DMS79 (cell line): ENCODE results near the gene CCDC88C.
"Not testable (repeated sequence)": the region's sequence is repeated elsewhere in the genome, so short reads cannot be mapped to it uniquely, and the experiment has no call there.

Experiments
- DNase-seq: peaks from one replicate; lab custom pipeline; 2025; lab: John Stamatoyannopoulos, UW

Gene CCDC88C

DNA sequence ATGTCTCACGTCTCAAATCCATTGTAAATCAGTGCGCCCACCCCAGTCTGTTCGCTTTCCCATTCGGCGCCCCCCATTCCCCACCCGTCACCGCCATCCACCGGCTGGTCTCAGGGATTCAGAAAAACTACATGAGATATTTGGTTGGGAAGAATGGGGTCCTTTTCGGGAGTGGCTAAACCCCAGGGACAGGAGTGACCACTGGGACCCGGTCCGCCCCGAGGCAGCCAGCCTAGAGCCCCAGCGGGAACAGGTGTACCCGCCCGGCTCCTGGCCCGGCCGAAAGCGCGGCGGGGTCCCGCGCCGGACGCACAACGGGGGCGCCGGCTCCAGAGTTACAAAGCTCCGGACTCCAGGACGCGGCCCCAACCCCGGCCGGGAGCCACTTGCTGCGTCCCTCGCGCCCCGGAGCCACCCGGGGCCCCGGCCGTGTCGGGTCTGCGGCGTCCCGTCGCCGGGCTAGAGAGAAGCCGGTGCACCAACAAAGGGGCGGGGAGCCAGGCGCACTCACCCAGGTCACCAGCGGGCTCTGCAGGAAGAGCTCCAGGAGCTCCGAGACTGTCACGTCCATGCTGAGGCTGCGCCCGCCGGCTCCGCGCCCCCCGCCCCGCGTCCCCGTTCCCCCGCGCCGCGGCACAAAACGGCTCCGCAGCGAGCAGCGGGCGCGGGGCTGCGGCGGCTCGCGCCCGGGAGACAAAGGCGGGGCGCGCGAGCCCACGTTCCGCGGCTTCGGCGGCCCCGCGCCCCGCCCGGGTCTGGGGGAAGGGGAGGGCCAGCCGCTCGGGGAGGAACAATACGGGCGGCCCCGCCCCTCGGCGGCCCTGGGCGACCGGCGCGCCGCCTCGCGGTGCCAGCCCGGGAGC, at the start of gene CCDC88C:
TSS of gene CCDC88C (minus strand) at position 701 of the 863 bp plus-strand sequence. CDS start at position 571, 130 bp downstream.
- DNase-seq: no peak

DNA sequence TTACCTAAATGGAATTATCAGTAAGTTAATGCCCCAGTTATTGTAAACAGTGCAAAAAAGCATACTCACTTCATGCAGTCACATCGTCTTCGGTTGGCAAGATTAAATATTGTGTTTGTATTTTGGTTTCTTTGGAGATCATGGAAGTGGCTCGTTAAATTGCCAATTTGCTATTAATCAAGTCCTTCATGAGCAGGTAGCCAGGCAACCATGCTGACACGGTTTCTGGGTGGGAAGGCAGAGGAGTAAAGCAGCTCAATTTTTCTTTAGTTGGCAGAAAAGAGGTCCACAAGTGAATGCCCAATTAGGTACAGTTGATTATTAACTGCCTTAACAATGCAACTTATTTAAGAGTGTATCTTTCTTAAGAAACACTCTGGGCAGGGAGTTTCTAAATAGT, 48.6 kb upstream of the CCDC88C start:
- peak; percentile 97 for DNase-seq

- DNase-seq: no peak
Observed at GRCh38 chr14:91464615-91465205, 47.1 kb upstream of the CCDC88C start.

DNA sequence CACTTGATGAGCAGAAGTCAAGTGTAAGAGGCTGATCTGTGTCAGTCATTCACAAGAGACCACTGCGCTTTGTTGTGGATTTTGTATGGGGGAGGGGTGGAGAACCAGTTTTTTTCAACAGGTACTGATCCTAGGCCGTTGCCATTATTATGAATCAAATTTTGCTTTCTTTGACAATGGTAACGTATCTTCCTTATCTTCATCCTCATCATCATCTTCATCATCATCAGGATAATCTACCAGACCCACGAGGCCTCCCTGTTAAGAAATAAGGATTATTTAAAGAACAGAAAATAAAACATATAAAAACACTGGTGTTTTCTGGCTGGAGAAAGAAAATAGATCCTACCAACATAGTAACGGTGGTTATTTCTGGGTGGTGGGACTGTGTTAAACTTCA, 41.0 kb upstream of the CCDC88C start:
- no peak for DNase-seq

DNA sequence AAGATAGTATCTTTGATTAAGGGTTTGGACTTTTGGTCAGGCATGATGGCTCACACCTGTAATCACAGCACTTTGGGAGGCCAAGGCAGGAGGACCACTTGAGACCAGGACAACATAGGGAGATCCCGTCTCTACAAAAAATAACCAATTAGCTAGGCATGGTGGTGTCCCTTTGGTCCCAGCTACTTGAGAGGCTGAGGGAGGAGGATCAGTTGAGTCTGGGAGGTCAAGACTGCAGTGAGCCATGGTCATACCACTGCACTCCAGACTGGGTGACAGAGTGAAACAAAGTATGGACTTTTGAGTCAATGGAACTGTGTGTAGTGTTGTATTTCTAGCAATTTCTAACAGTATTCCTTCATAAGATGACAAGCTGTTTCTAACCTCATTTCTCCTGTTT, 38.7 kb upstream of the CCDC88C start:
- no peak for DNase-seq

- no peak for DNase-seq
Observed at GRCh38 chr14:91454580-91454979, 37.0 kb upstream of the CCDC88C start.

- no peak for DNase-seq
Observed at GRCh38 chr14:91454155-91454554, 36.5 kb upstream of the CCDC88C start.

GRCh38 chr14:91453744-91454143, 36.1 kb upstream of the CCDC88C start:
- no peak for DNase-seq

DNA sequence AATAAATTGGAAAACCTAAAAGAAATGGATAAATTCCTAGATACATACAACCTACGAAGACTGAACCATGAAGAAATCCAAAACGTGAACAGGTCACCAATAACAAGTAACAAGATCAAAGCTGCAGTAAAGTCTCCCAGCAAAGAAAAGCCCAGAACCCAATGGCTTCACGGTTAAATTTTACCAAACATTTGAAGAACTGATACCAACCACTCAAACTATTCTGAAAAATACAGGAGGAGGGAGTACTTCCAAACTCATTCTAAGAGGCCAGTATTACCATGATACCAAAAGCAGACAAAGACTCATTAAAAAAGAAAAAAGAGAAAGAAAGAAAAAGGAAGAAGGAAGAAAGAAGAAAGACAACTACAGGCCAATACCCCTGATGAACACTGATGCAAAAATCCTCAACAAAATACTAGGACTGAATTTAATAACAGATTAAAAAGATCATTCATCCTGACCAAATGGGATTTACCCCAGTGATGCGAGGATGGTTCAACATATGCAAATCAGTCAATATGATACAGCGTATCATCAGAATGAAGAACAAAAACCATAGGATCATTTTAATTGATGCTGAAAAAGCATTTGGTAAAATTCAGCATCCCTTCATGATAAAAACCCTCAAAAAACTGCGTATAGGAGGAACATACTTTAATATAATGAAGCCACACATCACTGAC, 26.9 kb upstream of the CCDC88C start:
- no peak for DNase-seq

GRCh38 chr14:91439345-91439744, 21.7 kb upstream of the CCDC88C start:
- no peak for DNase-seq

- DNase-seq: no peak
Observed at GRCh38 chr14:91438845-91439244, 21.2 kb upstream of the CCDC88C start.

GRCh38 chr14:91436266-91436665, 18.6 kb upstream of the CCDC88C start:
- DNase-seq: not testable (repeated sequence)

- no peak for DNase-seq
Observed at GRCh38 chr14:91429385-91429784, 11.8 kb upstream of the CCDC88C start.

DNA sequence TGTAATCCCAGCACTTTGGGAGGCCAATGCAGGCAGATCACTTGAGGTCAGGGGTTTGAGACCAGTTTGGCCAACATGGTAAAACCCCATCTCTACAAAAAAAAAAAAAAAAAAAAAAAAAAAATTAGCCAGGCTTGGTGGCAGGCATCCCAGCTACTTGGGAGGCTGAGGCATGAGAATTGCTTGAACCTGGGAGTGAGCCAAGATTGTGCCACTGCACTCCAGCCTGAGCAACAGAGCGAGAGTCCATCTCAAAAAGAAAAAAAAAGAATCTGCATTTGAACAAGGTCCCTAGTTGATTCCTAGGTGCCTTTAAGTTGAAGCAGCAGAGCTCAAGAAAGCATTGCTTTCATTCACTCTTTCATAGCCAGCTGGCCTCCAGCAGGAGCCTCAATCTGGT, 11.3 kb upstream of the CCDC88C start:
- DNase-seq: not testable (repeated sequence)

DNA sequence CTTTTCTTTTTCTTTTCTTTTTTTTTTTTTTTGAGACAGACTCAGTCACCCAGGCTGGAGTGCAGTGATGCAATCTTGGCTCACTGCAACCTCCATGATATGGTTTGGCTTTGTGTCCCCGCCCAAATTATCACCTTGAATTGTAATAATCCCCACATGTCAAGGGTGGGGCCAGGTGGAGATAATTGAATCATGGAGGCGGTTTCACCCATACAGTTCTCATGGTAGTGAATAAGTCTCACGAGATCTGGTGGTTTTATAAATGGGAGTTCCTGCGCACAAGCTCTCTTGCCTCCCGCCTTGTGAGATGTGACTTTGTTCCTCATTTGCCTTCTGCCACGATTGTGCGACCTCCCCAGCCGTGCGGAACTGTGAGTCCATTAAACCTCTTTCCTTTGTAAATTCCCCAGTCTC, 7.9 kb upstream of the CCDC88C start:
- not testable (repeated sequence) for DNase-seq

DNA sequence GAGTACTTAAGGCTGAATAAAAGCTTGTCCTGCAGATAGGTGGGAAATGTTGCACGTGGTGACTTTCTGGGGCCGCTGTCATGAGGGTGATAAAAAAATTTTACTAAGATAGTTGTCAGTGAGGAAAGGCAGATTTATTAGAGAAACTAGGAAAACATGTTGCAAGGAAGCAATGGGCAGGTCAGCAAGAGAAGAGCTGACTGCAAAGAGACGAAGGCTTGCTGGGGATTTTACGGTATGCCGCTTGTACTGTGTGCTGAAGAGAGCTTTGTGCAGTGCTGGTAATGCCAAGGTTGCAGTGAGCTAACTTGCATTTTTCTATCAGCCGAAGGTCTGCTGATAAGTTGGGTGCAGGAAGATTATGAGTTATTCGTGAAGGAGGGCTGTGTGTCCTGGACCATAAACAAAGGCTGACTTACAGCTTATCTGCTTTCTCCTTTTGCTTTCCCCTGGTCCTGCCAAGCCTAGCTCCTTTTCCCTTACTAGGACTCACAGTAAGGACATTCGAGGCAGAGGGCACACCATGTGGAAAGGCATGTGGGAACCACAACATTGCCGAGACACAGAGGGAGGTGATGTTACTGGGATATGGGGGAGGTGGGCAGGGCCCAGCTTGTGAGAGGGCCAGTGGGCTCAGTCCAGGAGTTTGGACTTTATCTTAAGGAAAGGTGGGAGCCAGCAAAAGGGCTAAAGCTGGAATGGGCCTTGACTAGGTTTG, 7.4 kb upstream of the CCDC88C start:
- DNase-seq: no peak

DNA sequence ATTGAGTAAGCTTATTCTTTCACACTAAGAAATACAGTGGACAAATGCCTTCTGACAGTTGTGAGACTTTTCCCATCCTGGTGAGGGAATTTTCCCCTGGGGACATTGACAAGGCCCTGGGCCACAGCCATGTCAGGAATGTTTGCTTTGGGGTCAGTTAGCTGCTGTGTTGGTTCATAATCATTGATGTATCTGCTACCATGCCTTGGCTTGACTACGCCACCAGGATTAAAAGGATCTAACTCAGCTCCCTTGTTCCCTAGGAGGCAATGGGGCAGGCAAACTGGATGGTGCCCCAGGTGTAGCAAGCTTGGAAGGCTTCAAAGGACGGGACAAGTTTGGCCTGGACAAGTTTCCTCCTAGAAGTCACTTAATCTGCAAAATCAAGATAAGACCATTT, 3.1 kb upstream of the CCDC88C start:
- no peak for DNase-seq

DNA sequence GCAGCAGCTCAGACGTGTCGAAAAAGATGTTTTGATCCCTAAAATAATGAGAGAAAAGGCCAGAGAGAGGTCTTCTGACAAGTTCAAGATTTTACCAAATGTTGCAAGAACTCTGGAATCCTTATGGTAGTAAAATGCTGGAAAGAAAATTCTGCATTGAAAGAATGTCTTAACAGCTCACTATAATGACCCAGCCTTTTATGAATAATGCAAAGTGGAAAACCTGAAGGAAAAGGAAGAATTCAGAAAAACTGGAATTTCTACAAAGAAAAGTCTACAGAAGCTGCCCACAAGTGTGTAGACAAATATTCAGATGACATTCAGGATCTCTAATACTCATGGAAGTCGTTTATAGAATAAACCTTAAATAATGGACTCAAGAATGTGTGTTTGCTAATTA, 1.8 kb upstream of the CCDC88C start:
- no peak for DNase-seq

DNA sequence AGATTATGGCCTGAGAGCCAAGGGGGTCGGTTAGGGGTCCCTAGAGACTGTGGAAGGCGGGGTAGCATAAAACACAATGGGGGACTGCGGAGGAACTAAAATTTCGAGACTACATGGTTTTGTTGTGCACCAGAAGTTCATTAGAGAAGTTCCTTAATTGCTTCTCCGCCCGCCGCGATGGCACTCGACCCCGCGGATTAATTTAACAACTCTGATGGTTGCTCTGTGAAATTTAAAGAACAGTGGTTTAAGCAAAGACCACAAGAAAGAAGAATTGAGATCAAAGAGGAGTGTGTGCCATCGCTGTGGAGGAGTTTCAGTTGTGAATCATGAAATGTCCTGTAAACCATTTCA, 1.4 kb upstream of the CCDC88C start:
- DNase-seq: no peak

GRCh38 chr14:91418387-91419043, 895 bp upstream of the CCDC88C start:
- DNase-seq: peak; percentile 49

- no peak for DNase-seq
Observed at GRCh38 chr14:91417983-91418386, 365 bp upstream of the CCDC88C start.

- no peak for DNase-seq
Observed at GRCh38 chr14:91416744-91417119, 888 bp downstream of the CCDC88C start.
